Mucosa of rectum (tissue), 2 donors: ENCODE results near the gene RUNDC1.

Source experiments
- H3K27ac ChIP-seq, 2 donors: one replicate each; pipeline ENCODE4 v1.7.0; 2013; ENCODE audit warnings: inconsistent platforms in 2 of 2, low read depth in 2 of 2, low read length in 2 of 2
- H3K27me3 ChIP-seq, 2 donors: one replicate each; pipeline ENCODE4 v1.7.0; 2013; ENCODE audit warnings: low read length in 2 of 2; ENCODE audit not compliant: control insufficient read depth in 2 of 2, insufficient read depth in 2 of 2
- H3K36me3 ChIP-seq, 2 donors: one replicate each; pipeline ENCODE4 v1.7.0; 2013; ENCODE audit warnings: low read length in 2 of 2; ENCODE audit not compliant: control insufficient read depth in 2 of 2, insufficient read depth in 2 of 2
- H3K4me1 ChIP-seq, 2 donors: one replicate each; pipeline ENCODE4 v1.7.0; 2013; ENCODE audit warnings: low read length in 2 of 2, mild to moderate bottlenecking in 1 of 2; ENCODE audit not compliant: control insufficient read depth in 2 of 2, insufficient read depth in 2 of 2
- H3K4me3 ChIP-seq, 2 donors: one replicate each; pipeline ENCODE4 v1.7.0; 2013; ENCODE audit warnings: low read length in 2 of 2
- H3K9ac ChIP-seq, 2 donors: one replicate each; pipeline ENCODE4 v1.7.0; 2013; ENCODE audit warnings: low read length in 2 of 2, low read depth in 1 of 2, mild to moderate bottlenecking in 1 of 2
- H3K9me3 ChIP-seq, 2 donors: one replicate each; pipeline ENCODE4 v1.7.0; 2013; ENCODE audit warnings: low read length in 2 of 2; ENCODE audit not compliant: control insufficient read depth in 2 of 2
- donor health status: healthy.
- donor health status: Normal muscosa, but diverticular disease.

Gene RUNDC1

GRCh38 chr17:43018008-43018853 lies 37.9 kb downstream of the RUNDC1 start:
- no peak overlapping the region for H3K27ac ChIP-seq
- peaks cover 26 to 27% of the 10 kb centered on the region in 2 donors for H3K36me3 ChIP-seq
- H3K9ac ChIP-seq = no peak overlapping the region
- H3K27me3 ChIP-seq = no peaks in the 10 kb centered on the region
- no peaks in the 10 kb centered on the region for H3K9me3 ChIP-seq
- no peak overlapping the region for H3K4me3 ChIP-seq
- H3K4me1 ChIP-seq = peaks cover 13 to 18% of the 10 kb centered on the region in 2 donors

- Histone ChIP-seq H3K4me3 (no peak overlapping the region), H3K36me3 (peaks cover 19 to 20% of the 10 kb centered on the region in 2 donors), H3K9ac (no peak overlapping the region), H3K4me1 (peaks cover 13 to 18% of the 10 kb centered on the region in 2 donors), H3K27me3 (no peaks in the 10 kb centered on the region), H3K9me3 (no peaks in the 10 kb centered on the region), H3K27ac (no peak overlapping the region)
Measured at GRCh38 chr17:43018932-43019331, 38.6 kb downstream of the RUNDC1 start.

GRCh38 chr17:43019418-43019817 lies 39.1 kb downstream of the RUNDC1 start:
- peak overlapping the region in 1 of 2 donors; percentile 28 for H3K4me3 ChIP-seq
- H3K9me3 ChIP-seq = no peaks in the 10 kb centered on the region

GRCh38 chr17:43020030-43020621 lies 39.8 kb downstream of the RUNDC1 start:
- Histone ChIP-seq H3K27ac (peak overlapping the region; percentile 6 to 23), H3K9ac (peak overlapping the region in 1 of 2 donors; percentile 24), H3K27me3 (no peaks in the 10 kb centered on the region), H3K36me3 (peaks cover 9 to 13% of the 10 kb centered on the region in 2 donors), H3K4me3 (peak overlapping the region in 1 of 2 donors; percentile 28), H3K9me3 (no peaks in the 10 kb centered on the region), H3K4me1 (peaks cover 17 to 24% of the 10 kb centered on the region in 2 donors)

More at GRCh38 chr17:43019418-43019817, 39.1 kb downstream of the RUNDC1 start:
- H3K27ac ChIP-seq = peak overlapping the region; percentile 6 to 23
- no peak overlapping the region for H3K9ac ChIP-seq
- H3K4me1 ChIP-seq = peaks cover 13 to 20% of the 10 kb centered on the region in 2 donors
- no peaks in the 10 kb centered on the region for H3K27me3 ChIP-seq
- H3K36me3 ChIP-seq = peaks cover 15% of the 10 kb centered on the region in 2 donors

GRCh38 chr17:43020789-43021740 lies 40.7 kb downstream of the RUNDC1 start:
- Histone ChIP-seq H3K4me1 (peaks cover 17 to 24% of the 10 kb centered on the region in 2 donors), H3K27me3 (peaks cover 0 to 2% of the 10 kb centered on the region in 2 donors), H3K9ac (peak overlapping the region; percentile 72 to 80), H3K36me3 (peaks cover 3 to 5% of the 10 kb centered on the region in 2 donors), H3K27ac (peak overlapping the region; percentile 78 to 85), H3K9me3 (no peaks in the 10 kb centered on the region), H3K4me3 (peak overlapping the region; percentile 81 to 86)

- Histone ChIP-seq H3K4me1 (peaks cover 17 to 24% of the 10 kb centered on the region in 2 donors), H3K36me3 (peaks cover 3% of the 10 kb centered on the region in 2 donors), H3K9me3 (no peaks in the 10 kb centered on the region), H3K9ac (peak within 1 kb of the TSS; percentile 72 to 80), H3K4me3 (peak within 1 kb of the TSS; percentile 81 to 86), H3K27me3 (peaks cover 0 to 2% of the 10 kb centered on the region in 2 donors), H3K27ac (peak within 1 kb of the TSS; percentile 78 to 85)
Measured at GRCh38 chr17:43021741-43022512, 41.6 kb downstream of the RUNDC1 start, which contains the start of gene VAT1. Gene VAT1, minus strand, starts transcription at chr17:43022385. Its CDS starts 63 bp downstream, at chr17:43022322.

- no peaks in the 10 kb centered on the region for H3K36me3 ChIP-seq
- no peaks in the 10 kb centered on the region for H3K9me3 ChIP-seq
- H3K27me3 ChIP-seq = peaks cover 0 to 2% of the 10 kb centered on the region in 2 donors
- H3K4me1 ChIP-seq = peaks cover 11 to 15% of the 10 kb centered on the region in 2 donors
- H3K4me3 ChIP-seq = peak within 1 kb of the TSS; percentile 64 to 80
- peak within 1 kb of the TSS; percentile 65 to 66 for H3K9ac ChIP-seq
- H3K27ac ChIP-seq = peak within 1 kb of the TSS; percentile 39 to 65
Measured at GRCh38 chr17:43024407-43025289, 44.3 kb downstream of the RUNDC1 start, which contains the start of gene RND2. Gene RND2, plus strand, starts transcription at chr17:43025231. Its CDS starts 117 bp downstream, at chr17:43025348.

- no peak overlapping the region for H3K27ac ChIP-seq
Measured at GRCh38 chr17:43025290-43025657, 44.9 kb downstream of the RUNDC1 start.

More at GRCh38 chr17:43025290-43025657, 44.9 kb downstream of the RUNDC1 start:
- Histone ChIP-seq H3K9ac (no peak overlapping the region), H3K4me1 (peaks cover 7 to 9% of the 10 kb centered on the region in 2 donors), H3K27me3 (peaks cover 0 to 2% of the 10 kb centered on the region in 2 donors), H3K36me3 (no peaks in the 10 kb centered on the region), H3K9me3 (no peaks in the 10 kb centered on the region), H3K4me3 (peak overlapping the region in 1 of 2 donors; percentile 41)
